ENCODE results near the gene TIE1. TPM values are rescaled to one million over a fixed set of nuclear protein-coding genes. Genes with fewer than 3 reads are reported as not detected.
A peak's percentile ranks its signal among the peaks of the same experiment; 100 is the strongest.

The TIE1 gene
- total RNA-seq, 1 experiment from 2014 or later, result 0.84 TPM

DNA sequence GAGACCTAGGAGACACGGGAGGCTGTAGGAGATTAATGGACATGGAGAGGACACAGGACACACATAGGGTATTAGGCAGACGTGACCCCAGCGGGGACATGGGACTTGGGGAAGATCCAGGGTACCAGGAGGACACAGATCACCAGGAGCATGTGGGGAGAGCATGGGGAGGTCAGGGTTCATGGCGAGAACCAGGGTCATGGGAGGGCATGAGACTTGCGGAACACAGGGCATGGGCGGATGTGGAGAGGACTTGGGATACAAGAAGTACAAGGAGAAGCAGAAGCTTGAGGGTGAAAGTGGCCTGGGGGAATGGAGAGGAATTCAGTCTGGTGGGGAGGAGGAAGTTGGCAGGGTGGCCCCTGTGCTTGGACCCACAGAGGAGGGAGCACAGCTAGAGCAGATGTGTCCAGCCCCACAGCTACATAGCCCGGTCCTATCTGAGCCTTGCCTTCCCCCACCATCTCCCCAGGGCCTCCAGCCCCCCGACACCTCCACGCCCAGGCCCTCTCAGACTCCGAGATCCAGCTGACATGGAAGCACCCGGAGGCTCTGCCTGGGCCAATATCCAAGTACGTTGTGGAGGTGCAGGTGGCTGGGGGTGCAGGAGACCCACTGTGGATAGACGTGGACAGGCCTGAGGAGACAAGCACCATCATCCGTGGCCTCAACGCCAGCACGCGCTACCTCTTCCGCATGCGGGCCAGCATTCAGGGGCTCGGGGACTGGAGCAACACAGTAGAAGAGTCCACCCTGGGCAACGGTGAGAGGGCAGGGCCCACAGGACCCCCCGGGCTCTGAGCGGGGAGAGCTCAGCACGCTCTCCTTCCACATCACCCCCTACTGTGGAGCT, 12.1 kb downstream of the TIE1 start:
- DNase-seq (ENCODE audit: low read depth), result no peak

GRCh38 chr1:43313771-43314170, 13.0 kb downstream of the TIE1 start:
- DNase-seq (ENCODE audit: low read depth), result no peak

- DNase-seq (ENCODE audit: low read depth), result no peak
These were observed 13.5 kb downstream of the TIE1 start for GRCh38 chr1:43314233-43314632.

GRCh38 chr1:43315481-43315880, 14.7 kb downstream of the TIE1 start:
- no peak for DNase-seq (ENCODE audit: low read depth)

DNA sequence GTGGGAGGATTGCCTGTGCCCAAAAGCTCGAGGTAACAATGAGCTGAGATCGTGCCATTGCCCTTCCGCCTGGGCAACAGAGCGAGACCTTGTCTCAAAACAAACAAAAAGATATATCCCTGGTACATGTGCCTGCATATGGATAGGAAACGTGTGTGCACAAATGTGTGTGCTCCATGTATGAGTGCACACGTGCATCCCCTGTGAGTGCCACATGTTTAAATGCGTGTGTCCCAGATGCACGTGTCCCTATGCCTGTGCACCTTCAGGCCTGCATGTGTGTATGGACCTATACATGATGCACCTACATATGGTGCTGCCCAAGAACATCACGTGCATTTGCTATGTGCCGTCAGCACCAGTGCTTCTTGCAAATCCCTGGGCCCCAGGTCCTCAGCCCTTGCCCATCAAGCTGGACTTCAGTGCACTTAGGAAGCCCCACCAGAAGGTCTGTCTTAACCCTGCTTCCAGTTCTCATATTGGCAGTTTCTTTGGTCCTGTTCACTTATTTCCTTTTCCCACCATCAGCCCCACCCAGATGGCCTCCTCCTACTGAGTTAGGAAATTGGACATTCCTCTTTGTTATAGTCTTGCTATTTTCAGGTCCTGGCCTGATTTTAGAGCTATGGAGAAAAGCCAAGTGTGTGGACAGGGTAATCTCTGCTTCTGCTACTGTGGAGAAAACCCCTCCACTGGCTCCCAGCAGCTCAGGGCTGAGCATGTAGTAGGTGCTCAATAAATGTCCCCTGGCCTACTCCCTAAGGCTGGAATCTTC, 15.4 kb downstream of the TIE1 start:
- no peak for DNase-seq (ENCODE audit: low read depth)

GRCh38 chr1:43316738-43317520, 16.1 kb downstream of the TIE1 start:
- no peak for DNase-seq (ENCODE audit: low read depth)

DNA sequence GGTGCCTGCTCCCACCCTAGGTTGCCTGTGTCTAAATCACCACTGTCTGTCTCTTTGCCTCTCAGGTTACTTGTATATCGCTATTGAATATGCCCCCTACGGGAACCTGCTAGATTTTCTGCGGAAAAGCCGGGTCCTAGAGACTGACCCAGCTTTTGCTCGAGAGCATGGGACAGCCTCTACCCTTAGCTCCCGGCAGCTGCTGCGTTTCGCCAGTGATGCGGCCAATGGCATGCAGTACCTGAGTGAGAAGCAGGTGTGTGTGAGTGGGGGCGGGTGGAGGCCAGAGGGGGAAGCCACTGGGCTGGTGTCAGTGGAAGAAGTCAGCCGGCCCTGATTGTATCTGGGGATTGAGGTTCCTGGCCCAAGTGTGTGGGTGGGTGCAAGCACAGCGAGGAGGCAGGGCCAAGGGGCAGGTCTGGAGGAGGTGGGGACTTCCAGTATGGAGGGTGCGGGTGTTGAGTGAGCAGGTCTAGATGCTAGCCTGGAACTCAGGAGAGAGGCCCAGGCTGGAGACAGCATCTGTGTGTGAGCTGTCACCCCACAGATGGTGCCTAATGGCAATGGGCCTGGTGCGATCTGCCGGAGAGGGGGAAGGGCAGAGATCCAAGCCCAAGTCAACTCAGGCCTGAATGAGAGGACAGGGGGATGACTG, 17.2 kb downstream of the TIE1 start:
- no peak for DNase-seq (ENCODE audit: low read depth)

DNA sequence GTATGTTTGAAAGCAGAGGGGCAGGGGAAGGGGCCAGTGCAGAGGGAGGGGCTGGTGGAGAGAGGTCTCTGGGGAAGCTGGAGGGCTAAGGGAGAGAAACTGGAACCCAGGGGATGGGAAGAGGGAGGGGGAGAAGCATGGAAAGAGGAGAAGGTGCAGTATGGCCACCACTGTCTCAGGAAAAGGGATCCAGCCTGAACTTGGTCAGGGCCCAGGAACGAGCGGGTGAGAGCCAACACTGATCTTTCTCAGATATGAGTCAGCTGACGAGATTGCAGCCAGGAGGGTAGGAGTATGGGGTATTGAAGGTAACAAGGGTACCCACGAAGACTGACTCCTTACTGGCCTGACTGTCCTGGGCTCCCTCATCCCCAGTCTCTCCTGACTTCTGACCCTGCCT, 18.0 kb downstream of the TIE1 start:
- DNase-seq (ENCODE audit: low read depth), result no peak

DNA sequence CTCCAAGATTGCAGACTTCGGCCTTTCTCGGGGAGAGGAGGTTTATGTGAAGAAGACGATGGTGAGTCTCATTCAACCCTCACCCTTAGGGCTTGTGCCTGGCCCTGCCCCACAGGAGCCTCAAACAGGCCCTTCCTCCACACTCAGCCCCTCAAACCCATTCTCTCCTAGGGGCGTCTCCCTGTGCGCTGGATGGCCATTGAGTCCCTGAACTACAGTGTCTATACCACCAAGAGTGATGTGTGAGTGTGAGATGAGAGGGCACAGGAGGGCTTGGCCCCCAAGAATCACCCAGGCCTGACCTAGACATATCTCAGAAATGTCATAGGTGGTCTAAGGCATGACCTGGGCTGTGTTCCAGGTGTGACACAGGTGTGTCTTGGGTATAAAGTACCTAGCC, 18.5 kb downstream of the TIE1 start:
- DNase-seq (ENCODE audit: low read depth), result no peak

GRCh38 chr1:43319766-43320165, 19.0 kb downstream of the TIE1 start:
- no peak for DNase-seq (ENCODE audit: low read depth)

DNA sequence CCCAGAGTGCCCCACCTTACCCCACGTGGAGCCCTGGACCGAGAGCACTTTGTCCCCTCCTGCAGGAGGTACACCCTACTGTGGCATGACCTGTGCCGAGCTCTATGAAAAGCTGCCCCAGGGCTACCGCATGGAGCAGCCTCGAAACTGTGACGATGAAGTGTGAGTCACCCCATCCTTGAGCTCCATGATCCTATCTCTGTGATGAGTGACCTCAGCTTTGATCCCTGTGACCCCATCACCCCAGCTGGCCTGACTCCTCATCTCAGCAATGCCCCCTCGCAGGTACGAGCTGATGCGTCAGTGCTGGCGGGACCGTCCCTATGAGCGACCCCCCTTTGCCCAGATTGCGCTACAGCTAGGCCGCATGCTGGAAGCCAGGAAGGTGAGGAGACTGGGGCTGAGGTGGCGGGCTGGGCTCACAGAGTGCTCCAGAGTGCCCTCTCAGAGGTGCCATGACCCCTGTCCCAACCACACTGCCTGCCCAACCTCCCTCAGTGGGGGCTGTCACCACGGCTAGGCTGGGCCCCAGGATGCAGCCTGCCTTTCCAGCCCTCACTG, 20.6 kb downstream of the TIE1 start:
- DNase-seq (ENCODE audit: low read depth), result peak; percentile 32

DNA sequence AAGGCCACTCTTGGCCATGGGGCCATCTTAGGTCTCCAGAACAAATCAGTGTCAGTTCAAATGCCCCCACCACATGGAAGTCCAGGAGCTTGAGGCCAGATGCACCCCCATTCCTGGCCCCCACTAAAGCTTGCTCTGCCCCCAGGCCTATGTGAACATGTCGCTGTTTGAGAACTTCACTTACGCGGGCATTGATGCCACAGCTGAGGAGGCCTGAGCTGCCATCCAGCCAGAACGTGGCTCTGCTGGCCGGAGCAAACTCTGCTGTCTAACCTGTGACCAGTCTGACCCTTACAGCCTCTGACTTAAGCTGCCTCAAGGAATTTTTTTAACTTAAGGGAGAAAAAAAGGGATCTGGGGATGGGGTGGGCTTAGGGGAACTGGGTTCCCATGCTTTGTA, 21.7 kb downstream of the TIE1 start:
- no peak for DNase-seq (ENCODE audit: low read depth)

DNA sequence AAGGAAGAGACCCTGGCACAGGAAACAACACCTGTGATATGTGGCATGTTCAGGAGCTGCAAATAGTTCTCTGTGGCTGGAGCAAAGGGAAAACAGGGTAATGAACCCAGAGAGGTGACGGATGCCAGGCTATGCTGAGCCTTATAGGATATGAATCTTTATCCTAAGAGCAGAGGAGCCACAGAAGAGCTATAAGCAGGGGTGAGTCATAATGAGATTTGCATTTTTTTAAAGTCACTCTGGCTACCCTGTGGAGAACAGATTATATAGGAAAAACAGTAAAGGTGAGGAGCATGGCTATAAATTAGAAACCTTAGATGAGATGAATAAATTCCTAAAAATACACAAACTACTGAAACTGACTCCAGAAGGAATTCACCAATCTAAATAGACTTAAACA, 24.0 kb downstream of the TIE1 start:
- no peak for DNase-seq (ENCODE audit: low read depth)

DNA sequence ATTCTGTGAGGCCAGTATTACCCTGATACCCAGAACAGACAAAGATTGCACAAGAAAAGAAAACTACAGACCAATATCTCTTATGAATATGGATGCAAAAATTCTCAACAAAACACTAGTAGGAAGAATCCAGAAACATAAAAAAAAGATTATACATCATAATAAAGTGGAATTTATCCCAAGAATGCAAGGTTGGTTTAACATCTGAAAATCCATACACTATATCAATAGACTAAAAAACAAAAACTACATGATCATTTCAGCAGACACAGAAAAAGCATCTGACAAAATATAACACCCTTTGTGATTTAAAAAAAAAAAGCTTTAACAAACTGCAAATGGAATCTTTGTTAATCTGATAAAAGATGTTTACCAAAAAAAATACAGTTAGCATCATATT, 24.6 kb downstream of the TIE1 start:
- DNase-seq (ENCODE audit: low read depth), result no peak

DNA sequence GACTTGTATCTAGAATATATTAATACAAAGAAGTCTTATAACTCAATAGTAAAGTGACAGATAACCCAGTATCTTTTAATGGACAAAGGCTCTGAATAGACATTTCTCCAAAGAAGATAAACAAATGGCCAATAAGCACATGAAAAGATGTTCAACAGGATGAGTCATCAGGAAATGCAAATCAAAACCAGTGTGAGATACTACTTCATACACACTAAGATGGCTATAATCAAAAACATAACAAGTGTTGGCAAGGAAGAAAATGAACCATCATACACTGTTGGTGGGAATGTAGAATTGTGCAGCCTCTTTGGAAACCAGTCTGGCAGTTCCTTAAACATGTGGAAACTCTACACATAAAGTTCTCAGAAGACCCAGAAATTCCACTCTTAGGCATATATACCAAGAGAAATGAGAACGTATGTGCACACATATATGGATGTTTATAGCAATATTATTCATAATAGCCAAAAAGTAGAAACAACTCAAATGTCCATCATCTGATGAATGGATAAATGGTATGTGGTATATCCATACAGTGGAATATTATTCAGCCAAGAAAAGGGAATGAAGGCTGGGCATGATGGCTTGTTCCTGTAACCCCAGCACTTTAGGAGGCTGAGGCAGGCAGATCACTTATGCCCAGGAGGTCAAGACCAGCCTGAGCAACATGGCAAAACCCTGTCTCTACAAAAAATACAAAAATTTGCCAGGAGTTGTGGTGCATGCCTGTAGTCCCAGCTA, 26.9 kb downstream of the TIE1 start:
- DNase-seq (ENCODE audit: low read depth), result peak; percentile 36

DNA sequence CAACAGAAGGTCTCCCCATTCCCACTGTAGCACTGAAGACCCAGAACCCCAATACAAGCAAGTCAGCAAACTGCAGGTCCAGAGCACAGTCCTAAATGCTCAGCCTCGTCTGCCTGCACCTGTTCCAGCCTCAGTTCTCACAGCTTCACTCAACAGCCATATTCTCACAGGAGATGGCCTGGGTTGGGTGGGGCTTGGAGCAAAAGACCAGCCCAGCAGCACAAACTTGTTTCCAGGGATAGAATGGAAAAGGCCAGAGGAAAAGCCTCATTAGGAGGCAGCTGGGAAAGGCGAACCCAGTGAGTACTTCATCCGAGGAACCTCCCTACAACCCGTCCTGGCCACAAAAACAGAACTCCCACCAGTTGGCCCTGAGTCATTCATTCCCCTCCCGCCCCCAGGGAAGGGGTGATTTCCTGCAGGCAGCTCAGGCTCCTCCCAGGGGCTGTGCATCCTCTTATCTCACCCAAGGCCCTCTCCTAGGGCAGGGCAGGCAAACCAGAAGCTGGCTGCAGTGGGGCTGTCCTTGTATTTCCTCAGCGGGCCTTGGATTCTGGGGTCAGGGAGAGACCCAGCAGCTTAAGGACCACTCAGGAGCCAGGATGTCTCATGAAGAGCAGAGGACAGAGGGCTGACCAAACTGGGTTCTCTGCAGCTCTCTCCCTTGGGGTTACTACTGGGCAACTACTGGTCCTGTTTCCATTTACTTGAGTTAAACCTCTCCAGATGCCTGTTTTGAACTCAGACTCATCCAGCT, 29.4 kb downstream of the TIE1 start:
- DNase-seq (ENCODE audit: low read depth), result peak; percentile 82

GRCh38 chr1:43331688-43332087, 30.9 kb downstream of the TIE1 start:
- DNase-seq (ENCODE audit: low read depth), result no peak

DNA sequence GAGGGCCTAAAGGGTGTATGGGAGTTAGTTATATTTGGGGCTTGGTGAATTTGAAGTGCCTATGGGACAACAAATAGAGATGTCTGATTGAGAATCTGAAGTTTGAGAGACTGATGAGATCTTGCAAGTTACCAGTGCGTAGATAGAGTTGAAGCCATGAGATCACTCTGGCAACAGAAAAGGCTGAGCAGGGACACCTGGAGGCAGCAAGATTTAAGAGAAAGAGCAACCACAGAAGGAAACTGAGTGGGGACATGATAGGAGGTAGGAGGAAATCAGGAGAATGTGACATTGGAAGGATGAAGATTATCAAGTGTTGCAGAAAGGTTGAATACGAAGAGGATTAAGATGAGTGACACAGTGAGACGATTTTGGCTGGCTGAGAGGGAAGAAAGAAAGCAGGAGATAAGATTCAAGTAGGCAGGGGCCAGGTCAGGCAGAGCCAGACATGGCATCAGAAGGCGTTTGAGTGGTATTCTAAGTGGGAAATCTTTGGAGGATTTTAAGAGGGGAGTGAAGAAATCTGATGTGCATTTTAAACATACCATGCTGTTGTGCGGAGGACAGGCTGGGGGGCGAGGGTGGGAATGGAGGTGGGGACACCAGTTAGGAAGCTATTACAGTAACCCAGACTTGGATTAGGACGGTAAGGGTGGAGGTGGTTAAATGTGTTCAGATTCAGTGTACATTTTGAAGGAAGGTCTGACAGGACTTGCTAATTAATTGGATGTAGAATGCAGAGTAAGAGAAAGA, 33.8 kb downstream of the TIE1 start:
- DNase-seq (ENCODE audit: low read depth), result no peak

- no peak for DNase-seq (ENCODE audit: low read depth)
These were observed 36.8 kb downstream of the TIE1 start, which contains the start of gene MPL for GRCh38 chr1:43337588-43337987. Gene MPL, plus strand, starts transcription at chr1:43337818. Its CDS starts 31 bp downstream, at chr1:43337849.
